ENCODE data around the gene SRGAP3. TPM values are rescaled to one million over a fixed set of nuclear protein-coding genes. Genes with fewer than 3 reads are reported as not detected.

The SRGAP3 gene
- total and polyA plus RNA-seq, 8 donors, result 5.1 to 28.9 (median 22.4) TPM

DNA sequence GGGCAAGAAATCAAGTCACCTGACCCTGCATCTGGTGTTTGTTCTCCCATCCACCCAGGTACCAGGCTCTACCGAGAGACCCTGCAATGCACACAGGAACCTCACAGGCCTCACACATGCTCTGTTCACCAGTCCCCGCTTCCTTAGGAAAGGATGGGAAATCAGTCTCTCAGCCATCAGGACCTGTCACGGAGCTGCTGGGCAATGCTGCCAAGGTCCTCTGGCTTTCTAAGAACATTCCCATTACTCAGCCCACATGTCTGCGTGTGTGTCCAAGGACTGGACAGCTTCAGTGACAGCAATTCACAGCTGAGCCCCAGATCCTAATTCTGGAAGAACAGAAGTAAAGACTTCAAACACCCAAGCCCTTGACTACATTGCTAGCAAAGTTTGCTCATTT, 6.5 kb upstream of the SRGAP3 start:
- no peak overlapping the region for H3K4me3 ChIP-seq
- no peak overlapping the region for H3K27ac ChIP-seq
- TF ChIP-seq, protein P1, sequence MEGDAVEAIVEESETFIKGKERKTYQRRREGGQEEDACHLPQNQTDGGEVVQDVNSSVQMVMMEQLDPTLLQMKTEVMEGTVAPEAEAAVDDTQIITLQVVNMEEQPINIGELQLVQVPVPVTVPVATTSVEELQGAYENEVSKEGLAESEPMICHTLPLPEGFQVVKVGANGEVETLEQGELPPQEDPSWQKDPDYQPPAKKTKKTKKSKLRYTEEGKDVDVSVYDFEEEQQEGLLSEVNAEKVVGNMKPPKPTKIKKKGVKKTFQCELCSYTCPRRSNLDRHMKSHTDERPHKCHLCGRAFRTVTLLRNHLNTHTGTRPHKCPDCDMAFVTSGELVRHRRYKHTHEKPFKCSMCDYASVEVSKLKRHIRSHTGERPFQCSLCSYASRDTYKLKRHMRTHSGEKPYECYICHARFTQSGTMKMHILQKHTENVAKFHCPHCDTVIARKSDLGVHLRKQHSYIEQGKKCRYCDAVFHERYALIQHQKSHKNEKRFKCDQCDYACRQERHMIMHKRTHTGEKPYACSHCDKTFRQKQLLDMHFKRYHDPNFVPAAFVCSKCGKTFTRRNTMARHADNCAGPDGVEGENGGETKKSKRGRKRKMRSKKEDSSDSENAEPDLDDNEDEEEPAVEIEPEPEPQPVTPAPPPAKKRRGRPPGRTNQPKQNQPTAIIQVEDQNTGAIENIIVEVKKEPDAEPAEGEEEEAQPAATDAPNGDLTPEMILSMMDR (IDR thresholded peaks at IDR 0.05), result no peak
- peaks cover 0 to 2% of the 10 kb centered on the region in 2 donors for H3K9me3 ChIP-seq
- no peak for DNase-seq
- ATAC-seq, result no peak
- H3K36me3 ChIP-seq, result no peaks in the 10 kb centered on the region
- intact Hi-C loops (cut with DNase I), result no loop called here
- no peaks in the 10 kb centered on the region for H3K4me1 ChIP-seq
- no peaks in the 10 kb centered on the region for H3K27me3 ChIP-seq

DNA sequence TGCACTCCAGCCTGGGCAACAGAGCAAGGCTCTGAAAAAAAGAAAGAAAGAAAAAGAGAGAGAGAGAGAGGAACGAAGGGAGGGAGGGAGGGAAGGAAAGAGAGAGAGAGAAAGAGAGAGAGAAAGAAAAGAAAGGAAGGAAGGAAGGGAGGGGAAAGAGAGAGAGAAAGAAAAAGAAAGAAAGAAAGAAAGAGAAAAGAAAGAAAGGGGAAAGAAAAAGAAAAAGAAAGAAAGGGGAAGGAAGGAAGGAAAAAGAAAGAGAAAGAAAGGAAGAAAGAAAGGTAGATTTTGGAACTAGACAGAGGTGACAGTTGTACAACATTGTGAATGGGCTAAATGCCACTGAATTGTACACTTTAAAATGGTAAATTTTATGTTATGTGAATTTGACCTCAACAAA, 5.3 kb upstream of the SRGAP3 start:
- TF ChIP-seq, protein P1 (IDR thresholded peaks at IDR 0.05), result no peak
- H3K36me3 ChIP-seq, result no peaks in the 10 kb centered on the region
- ATAC-seq, result no peak
- H3K27me3 ChIP-seq, result no peaks in the 10 kb centered on the region
- no peak overlapping the region for H3K4me3 ChIP-seq
- peaks cover 0 to 4% of the 10 kb centered on the region in 2 donors for H3K4me1 ChIP-seq
- peaks cover 0 to 2% of the 10 kb centered on the region in 2 donors for H3K9me3 ChIP-seq
- H3K27ac ChIP-seq, result no peak overlapping the region
- no peak for DNase-seq
- intact Hi-C loops (cut with DNase I), result no loop called here

GRCh38 chr3:9253327-9253726, 3.9 kb upstream of the SRGAP3 start:
- Histone ChIP-seq H3K9me3 (peaks cover 0 to 2% of the 10 kb centered on the region in 2 donors), H3K27ac (no peak overlapping the region), H3K4me1 (peaks cover 2 to 17% of the 10 kb centered on the region in 2 donors), H3K4me3 (no peak overlapping the region), H3K27me3 (peaks cover 0 to 2% of the 10 kb centered on the region in 2 donors), H3K36me3 (no peaks in the 10 kb centered on the region)
- TF ChIP-seq, protein P1 (IDR thresholded peaks at IDR 0.05), result no peak
- DNase-seq, result peak in 1 of 4 donors; percentile 46
- intact Hi-C loops (cut with DNase I), result no loop called here
- ATAC-seq, result no peak

- Histone ChIP-seq H3K27ac (no peak overlapping the region), H3K36me3 (no peaks in the 10 kb centered on the region), H3K9me3 (no peaks in the 10 kb centered on the region), H3K4me1 (peaks cover 2 to 22% of the 10 kb centered on the region in 2 donors), H3K4me3 (no peak overlapping the region), H3K27me3 (peaks cover 0 to 7% of the 10 kb centered on the region in 2 donors)
- DNase-seq (no peak), ATAC-seq (no peak)
- TF ChIP-seq, protein P1 (IDR thresholded peaks at IDR 0.05), result no peak
- intact Hi-C loops (cut with DNase I), result no loop called here
These were observed 1.8 kb upstream of the SRGAP3 start for GRCh38 chr3:9251055-9251786.

DNA sequence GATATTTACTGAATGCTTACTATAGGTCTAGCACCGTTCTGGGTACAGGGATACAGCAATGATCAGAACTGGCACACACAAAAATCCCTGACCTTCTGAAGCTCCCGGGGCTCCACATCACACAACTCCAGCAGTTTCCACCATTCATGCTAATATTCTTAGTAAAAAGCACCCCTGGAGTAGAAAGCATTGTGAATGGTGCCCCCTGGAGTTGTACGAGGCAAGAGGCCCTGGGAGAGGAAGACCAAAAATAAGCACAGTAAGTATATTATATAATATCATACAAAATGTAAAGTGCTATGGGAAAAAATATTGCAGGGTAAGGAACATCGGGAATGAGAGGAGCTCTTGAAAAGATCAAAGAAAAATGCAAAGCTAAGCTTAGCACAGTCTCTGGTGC, 790 bp upstream of the SRGAP3 start:
- peaks cover 2 to 22% of the 10 kb centered on the region in 2 donors for H3K4me1 ChIP-seq
- ATAC-seq (no peak), DNase-seq (no peak)
- H3K9me3 ChIP-seq, result no peaks in the 10 kb centered on the region
- no peak overlapping the region for H3K4me3 ChIP-seq
- H3K27ac ChIP-seq, result no peak overlapping the region
- H3K36me3 ChIP-seq, result no peaks in the 10 kb centered on the region
- TF ChIP-seq, protein P1 (IDR thresholded peaks at IDR 0.05), result no peak
- intact Hi-C loops (cut with DNase I), result no loop called here
- H3K27me3 ChIP-seq, result peaks cover 0 to 7% of the 10 kb centered on the region in 2 donors
